Spleen (tissue), 11 donors: ENCODE measurements around the gene ZNF148. TPM values are rescaled to one million over a fixed set of nuclear protein-coding genes. Genes with fewer than 3 reads are reported as not detected.

ENCODE experiments used
- DNase-seq: peaks from one replicate; pipeline ENCODE4 v3.0.0-alpha.2; 2020
- H3K27ac ChIP-seq, 8 donors: fragments of 200-600 bp; sonication (generic) in 7 of 8; 1 replicate in 4 of 8; 2 replicates in 4 of 8; pipeline versions ENCODE4 v1.5.0 to v1.8.0; 2016 to 2021; ENCODE audit warnings: inconsistent platforms in 4 of 8, mild to moderate bottlenecking in 4 of 8, moderate library complexity in 1 of 8
- H3K27me3 ChIP-seq, 7 donors: fragments of 200-600 bp; sonication (generic) in 6 of 7; replicated peaks in 1 of 7; 1 replicate in 4 of 7; 2 replicates in 3 of 7; pipeline versions ENCODE4 v1.5.0 to v1.8.0; 2016 to 2021; ENCODE audit warnings: inconsistent platforms in 3 of 7, mild to moderate bottlenecking in 1 of 7
- H3K36me3 ChIP-seq, 6 donors: fragments of 200-600 bp; sonication (generic) in 5 of 6; 1 replicate in 4 of 6; 2 replicates in 2 of 6; pipeline versions ENCODE4 v1.5.0 to v1.8.0; 2016 to 2021; ENCODE audit warnings: inconsistent platforms in 2 of 6
- H3K4me1 ChIP-seq, 6 donors: fragments of 200-600 bp; sonication (generic) in 5 of 6; 1 replicate in 3 of 6; 2 replicates in 3 of 6; pipeline versions ENCODE4 v1.5.0 to v1.8.0; 2016 to 2021; ENCODE audit warnings: inconsistent platforms in 3 of 6
- H3K4me3 ChIP-seq, 8 donors: fragments of 200-600 bp; sonication (generic) in 7 of 8; 1 replicate in 4 of 8; 2 replicates in 4 of 8; pipeline versions ENCODE4 v1.5.0 to v1.8.0; 2016 to 2021; ENCODE audit warnings: inconsistent platforms in 4 of 8, mild to moderate bottlenecking in 4 of 8, moderate library complexity in 2 of 8
- H3K9me3 ChIP-seq, 8 donors: fragments of 200-600 bp; sonication (generic) in 7 of 8; 1 replicate in 4 of 8; 2 replicates in 4 of 8; pipeline versions ENCODE4 v1.5.0 to v1.8.0; 2016 to 2021; ENCODE audit warnings: inconsistent platforms in 4 of 8
- POLR2A ChIP-seq, 3 donors: fragments of 450-650 bp; IDR thresholded peaks; one replicate each; pipeline ENCODE4 v1.5.1; 2017; ENCODE audit warnings: antibody characterized with exemption in 3 of 3, mild to moderate bottlenecking in 1 of 3
- POLR2AphosphoS5 ChIP-seq, 3 donors: sonication (generic); formaldehyde crosslinking; IDR thresholded peaks; one replicate each; pipeline ENCODE4 v1.5.1; 2017; ENCODE audit warnings: antibody characterized with exemption in 3 of 3
- WGBS, 5 donors: extraction: QIAGEN DNeasy Blood & Tissue Kit in 3 of 5; methylation state at CpG; one replicate each; pipeline versions ENCODE4 v1.1.5 to v1.1.7; 2013 to 2018; 5-methylcytosine and 5-hydroxymethylcytosine counted together
- intact Hi-C: fragments of 100-400 bp; cut with DNase I; formaldehyde crosslinking; loops from one replicate; pipeline ENCODE4 v1.15.0; 2023; ENCODE audit warnings: low total_unique reads
- polyA plus RNA-seq, 3 donors: library from polyadenylated mRNA; stranded (reverse); fragments of 200-250 nt; gene quantifications; one replicate each; pipeline ENCODE4 v1.2.1, GENCODE V29; 2013
- total RNA-seq, 7 donors: library from RNA; depleted of rRNA in 3 of 7; stranded (reverse); fragments of >200 nt in 3 of 7; fragmentation: NEBNext Ultra II Directional in 4 of 7; extraction: Animal tissue kit (Norgen Biotek cat#: 25700) in 4 of 7; gene quantifications; one replicate each; pipeline versions ENCODE4 v1.1.0 to v1.2.1, GENCODE V29; 2016 to 2021
- TF ChIP-seq, protein P1 (sequence below), 11 experiments: fragments of 200-600 bp in 7 of 11; fragments of 450-650 bp in 4 of 11; sonication (generic) in 4 of 11; IDR thresholded peaks in 8 of 11; conservative IDR thresholded peaks in 3 of 11; 1 replicate in 7 of 11; 2 replicates in 4 of 11; pipeline versions ENCODE4 v1.4.0 to v1.8.0; 2016 to 2021; ENCODE audit warnings: antibody characterized with exemption in 11 of 11, inconsistent platforms in 4 of 11, mild to moderate bottlenecking in 1 of 11
- donor health status: healthy with polysubstance abuse.
- donor health status: DM: no; HTN: no; CAD: no; lungs with moderate emphysema.
- donor health status: DM: no; HTN: no; CAD: no.
- donor health status: Bipolar disorder and iron deficiency.
- donor health status: healthy.
- donor health status: DM: no; HTN: no; CAD: no.
- donor health status: DM: yes; HTN: yes; CAD: no.

The ZNF148 gene
- total and polyA plus RNA-seq, 10 donors, result 4.1 to 66.0 (median 39.0) TPM

DNA sequence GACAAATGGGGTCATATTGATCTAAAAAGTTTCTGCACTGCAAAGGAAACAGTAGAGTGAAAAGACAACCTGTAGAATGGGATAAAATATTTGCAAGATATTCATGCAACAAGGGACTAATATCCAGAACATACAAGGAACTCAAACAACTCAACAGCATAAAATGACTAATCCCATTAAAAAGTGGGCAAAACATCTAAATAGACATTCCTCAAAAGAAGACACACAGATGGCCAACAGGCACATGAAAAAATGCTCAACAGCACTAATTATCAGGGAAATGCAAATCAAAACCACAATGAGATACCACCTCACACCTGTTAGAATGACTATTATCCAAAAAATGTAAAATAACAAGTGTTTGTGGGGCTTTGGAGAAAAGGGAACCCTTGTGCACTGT, 171.4 kb downstream of the ZNF148 start:
- intact Hi-C loops, result no loop called here
- Histone ChIP-seq H3K4me3 (no peak overlapping the region), H3K9me3 (no peaks in the 10 kb centered on the region), H3K36me3 (no peaks in the 10 kb centered on the region), H3K4me1 (no peaks in the 10 kb centered on the region), H3K27ac (no peak overlapping the region), H3K27me3 (no peaks in the 10 kb centered on the region)
- TF ChIP-seq POLR2A (IDR thresholded peaks at IDR 0.05) (no peak), POLR2AphosphoS5 (IDR thresholded peaks at IDR 0.05) (no peak)
- TF ChIP-seq, protein P1, sequence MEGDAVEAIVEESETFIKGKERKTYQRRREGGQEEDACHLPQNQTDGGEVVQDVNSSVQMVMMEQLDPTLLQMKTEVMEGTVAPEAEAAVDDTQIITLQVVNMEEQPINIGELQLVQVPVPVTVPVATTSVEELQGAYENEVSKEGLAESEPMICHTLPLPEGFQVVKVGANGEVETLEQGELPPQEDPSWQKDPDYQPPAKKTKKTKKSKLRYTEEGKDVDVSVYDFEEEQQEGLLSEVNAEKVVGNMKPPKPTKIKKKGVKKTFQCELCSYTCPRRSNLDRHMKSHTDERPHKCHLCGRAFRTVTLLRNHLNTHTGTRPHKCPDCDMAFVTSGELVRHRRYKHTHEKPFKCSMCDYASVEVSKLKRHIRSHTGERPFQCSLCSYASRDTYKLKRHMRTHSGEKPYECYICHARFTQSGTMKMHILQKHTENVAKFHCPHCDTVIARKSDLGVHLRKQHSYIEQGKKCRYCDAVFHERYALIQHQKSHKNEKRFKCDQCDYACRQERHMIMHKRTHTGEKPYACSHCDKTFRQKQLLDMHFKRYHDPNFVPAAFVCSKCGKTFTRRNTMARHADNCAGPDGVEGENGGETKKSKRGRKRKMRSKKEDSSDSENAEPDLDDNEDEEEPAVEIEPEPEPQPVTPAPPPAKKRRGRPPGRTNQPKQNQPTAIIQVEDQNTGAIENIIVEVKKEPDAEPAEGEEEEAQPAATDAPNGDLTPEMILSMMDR (IDR thresholded peaks at IDR 0.05 in 8 of 11, conservative IDR thresholded peaks at IDR 0.05 in 3 of 11), result no peak
- DNase-seq, result no peak

DNA sequence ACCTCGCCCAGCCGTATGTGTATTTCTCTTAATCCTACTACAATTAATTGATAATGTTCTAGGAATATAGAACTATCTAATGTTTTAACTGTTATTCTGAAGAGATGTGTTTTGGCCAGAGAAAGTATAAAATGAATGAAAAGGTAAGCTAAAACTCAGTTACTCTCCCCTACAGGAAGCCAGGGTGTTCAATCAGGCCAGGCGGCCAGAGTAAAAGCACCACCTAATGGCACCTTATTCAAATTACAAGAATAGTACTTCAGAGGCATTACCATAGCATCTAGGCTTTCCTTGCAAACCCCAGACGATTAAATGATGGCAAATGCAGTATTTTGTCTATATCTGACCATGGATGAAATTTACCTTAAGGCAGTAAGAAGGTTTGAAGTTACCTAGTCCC, 172.9 kb downstream of the ZNF148 start:
- H3K4me3 ChIP-seq, result no peak overlapping the region
- TF ChIP-seq POLR2AphosphoS5 (IDR thresholded peaks at IDR 0.05), result no peak
- TF ChIP-seq, protein P1 (IDR thresholded peaks at IDR 0.05 in 8 of 11, conservative IDR thresholded peaks at IDR 0.05 in 3 of 11), result peak in 4 of 11 experiments; percentile 11 to 25 (median 18)
- no peak for TF ChIP-seq POLR2A (IDR thresholded peaks at IDR 0.05)
- intact Hi-C loops, result no loop called here
- DNase-seq, result no peak
- no peaks in the 10 kb centered on the region for H3K4me1 ChIP-seq
- H3K27ac ChIP-seq, result no peak overlapping the region
- no peaks in the 10 kb centered on the region for H3K9me3 ChIP-seq
- H3K36me3 ChIP-seq, result no peaks in the 10 kb centered on the region
- WGBS, 5 donors, result 68 to 88% (median 79%) methylated on average over 4 of the region's 4 CpGs
- no peaks in the 10 kb centered on the region for H3K27me3 ChIP-seq

DNA sequence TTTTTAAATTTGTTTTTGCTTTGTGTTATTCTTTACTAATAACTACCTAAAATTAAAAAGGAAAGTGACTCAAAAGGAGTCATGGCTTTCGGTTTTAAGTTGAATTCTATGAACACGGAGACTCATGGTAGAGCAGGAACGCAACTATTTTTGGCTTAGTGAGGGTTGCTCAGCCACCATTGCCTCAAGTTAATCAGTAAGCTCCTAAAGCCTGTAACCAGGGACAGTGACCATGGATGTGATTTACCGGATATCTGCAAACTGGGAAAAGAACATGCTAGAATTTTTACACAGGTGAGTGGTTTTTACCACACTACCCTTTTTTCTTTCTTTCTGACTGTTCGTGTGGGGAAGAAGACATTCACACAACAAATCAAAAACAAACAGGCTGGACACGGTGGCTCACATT, 174.4 kb downstream of the ZNF148 start:
- H3K4me3 ChIP-seq, result no peak overlapping the region
- no peaks in the 10 kb centered on the region for H3K27me3 ChIP-seq
- TF ChIP-seq POLR2A (IDR thresholded peaks at IDR 0.05), result no peak
- no peak for TF ChIP-seq POLR2AphosphoS5 (IDR thresholded peaks at IDR 0.05)
- TF ChIP-seq, protein P1 (IDR thresholded peaks at IDR 0.05 in 8 of 11, conservative IDR thresholded peaks at IDR 0.05 in 3 of 11), result no peak
- H3K4me1 ChIP-seq, result no peaks in the 10 kb centered on the region
- H3K9me3 ChIP-seq, result no peaks in the 10 kb centered on the region
- no peaks in the 10 kb centered on the region for H3K36me3 ChIP-seq
- WGBS, 5 donors, result 69 to 90% (median 76%) methylated on average over 6 of the region's 6 CpGs
- intact Hi-C loops, result no loop called here
- H3K27ac ChIP-seq, result no peak overlapping the region
- no peak for DNase-seq

DNA sequence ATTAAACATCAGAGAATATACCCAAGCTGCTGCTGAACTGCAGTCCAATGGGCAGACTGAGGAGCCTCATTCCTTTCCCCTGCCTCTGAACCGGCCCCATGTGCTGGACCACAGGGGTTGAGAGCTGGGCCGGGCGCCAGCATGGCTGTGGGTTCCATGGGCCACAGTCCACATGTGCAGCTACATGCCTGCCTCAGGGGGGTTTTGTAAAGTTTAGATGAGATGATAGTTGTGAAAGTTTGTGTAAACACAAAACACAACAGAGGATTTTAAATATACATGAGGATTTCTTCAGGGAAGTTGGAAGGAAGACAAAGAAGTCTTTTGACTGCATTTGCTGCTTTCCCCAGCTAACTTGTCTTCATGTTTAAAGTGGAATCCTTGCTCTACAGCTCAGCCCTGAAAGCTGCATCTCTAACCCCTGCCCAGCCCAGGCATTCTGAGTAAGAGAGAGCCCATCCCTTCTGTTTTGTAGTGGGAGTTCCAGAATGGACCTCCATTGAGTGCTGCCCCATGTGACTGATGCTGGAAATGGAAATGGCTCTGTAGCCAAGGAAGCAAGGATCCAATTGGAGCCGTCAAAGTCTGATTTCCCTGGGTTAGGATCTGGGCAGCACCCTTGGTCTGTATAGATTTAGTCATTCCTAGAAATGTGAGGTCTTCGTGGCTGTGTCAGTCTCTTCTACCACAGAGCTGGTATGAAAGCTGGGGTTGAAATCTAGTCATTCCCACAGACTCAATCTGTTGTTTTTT, 180.1 kb downstream of the ZNF148 start:
- DNase-seq, result no peak
- 82 to 94% (median 86%) methylated on average over 5 of the region's 5 CpGs for WGBS, 5 donors
- intact Hi-C loops, result no loop called here

More for the DNA sequence above, 180.1 kb downstream of the ZNF148 start:
- peaks cover 0 to 7% (median 0%) of the 10 kb centered on the region in 6 donors for H3K4me1 ChIP-seq
- H3K36me3 ChIP-seq, result no peaks in the 10 kb centered on the region
- no peaks in the 10 kb centered on the region for H3K9me3 ChIP-seq
- no peak overlapping the region for H3K27ac ChIP-seq
- TF ChIP-seq POLR2AphosphoS5 (IDR thresholded peaks at IDR 0.05) (no peak), POLR2A (IDR thresholded peaks at IDR 0.05) (no peak)
- TF ChIP-seq, protein P1 (IDR thresholded peaks at IDR 0.05 in 8 of 11, conservative IDR thresholded peaks at IDR 0.05 in 3 of 11), result no peak
- no peaks in the 10 kb centered on the region for H3K27me3 ChIP-seq
- H3K4me3 ChIP-seq, result no peak overlapping the region
